GM19025 (cell line): Measurements from ENCODE around the gene AGMO.

Source experiments
- ATAC-seq: cut with Tn5 transposase; IDR thresholded peaks from one replicate; pipeline ENCODE4 v1.9.1; 2021; ENCODE audit warnings: mild to moderate bottlenecking, low read depth, moderate library complexity; ENCODE audit not compliant: unreplicated experiment

Gene AGMO

DNA sequence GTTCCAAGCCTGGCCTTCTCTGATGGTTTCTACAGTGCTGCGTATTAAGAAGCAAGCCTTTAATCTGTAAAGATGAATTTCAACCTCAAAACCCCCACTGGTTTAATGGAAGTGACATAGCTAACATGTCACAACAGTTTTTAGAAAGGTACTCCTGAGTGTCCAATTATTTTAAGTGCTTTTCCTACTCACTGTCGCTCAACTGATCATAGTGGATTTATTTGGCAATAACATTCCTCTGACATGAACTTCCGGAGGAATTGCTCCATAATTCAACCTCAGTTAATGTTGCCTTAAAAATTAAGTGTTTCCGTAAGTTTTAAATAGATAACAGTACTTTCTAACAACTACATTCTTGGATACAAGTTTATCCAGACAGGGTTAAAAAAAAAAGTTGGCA, 57.5 kb downstream of the AGMO start:
- no peak for ATAC-seq

DNA sequence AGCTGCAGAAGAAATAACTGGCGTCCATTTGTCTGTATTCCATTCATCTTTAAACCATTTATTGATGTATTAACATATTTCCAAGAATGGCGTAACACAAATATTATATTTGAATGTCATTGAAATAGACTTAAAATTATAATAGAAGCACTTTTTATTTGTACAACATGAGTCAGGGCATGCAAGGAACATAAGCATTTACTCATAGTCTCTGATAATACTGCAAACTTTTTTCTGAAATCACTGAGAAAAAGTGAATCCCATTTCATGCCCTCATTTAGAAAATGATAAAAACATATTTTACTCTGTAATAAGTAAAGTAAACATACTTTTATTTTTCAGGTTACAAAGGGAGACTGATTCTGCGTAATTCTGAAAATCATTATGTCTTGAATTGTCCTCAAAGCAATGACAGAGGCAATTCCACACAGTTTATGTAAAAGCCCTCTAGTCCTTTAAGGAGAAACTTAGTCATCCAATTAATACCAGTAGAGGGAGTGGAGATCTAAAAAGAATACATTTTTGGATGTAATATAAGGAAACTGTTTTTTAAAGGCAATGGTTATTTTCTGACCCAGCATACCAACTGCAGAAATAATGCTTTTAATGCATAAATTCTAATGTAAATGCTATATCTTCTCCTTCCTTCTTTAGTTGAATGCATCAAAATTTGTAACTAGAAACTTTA, 58.1 kb downstream of the AGMO start:
- no peak for ATAC-seq

DNA sequence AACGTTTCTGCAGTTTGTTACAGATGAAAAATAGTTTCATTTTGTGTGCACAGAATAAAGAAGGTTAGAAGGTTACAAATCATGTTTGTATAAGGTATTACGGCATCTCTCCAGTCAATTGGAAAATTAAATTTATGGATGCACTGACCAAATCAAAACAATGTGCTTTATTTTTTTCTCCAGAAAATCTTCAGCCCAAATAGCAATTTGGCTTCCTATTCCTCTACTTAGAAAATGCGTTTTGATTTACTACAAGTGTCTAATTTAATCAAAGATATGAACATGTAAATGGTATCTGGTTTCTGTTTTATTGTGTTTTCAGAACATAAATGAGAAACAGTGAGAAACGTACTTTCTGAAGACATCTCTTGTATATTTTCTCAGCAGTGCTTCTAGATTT, 63.4 kb downstream of the AGMO start:
- ATAC-seq = no peak

DNA sequence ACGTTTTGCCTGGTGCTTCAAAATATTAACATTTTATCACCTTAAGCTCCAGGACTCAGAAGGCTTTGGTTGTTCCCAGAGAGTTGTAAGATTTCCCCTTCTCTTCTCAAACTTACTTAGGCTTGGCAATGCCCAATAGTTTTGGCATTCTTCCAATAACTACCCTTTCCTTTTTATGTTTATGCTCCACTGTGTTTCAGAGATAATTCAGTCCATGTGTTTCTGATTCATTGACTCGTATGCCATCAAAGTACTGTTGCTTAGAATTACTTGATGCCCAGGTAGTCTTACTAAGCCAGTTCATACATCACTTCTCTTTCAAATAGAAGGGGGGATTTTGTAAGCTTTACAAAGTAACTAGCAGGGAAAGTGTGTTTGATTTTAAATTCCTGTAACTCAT, 66.6 kb downstream of the AGMO start:
- no peak for ATAC-seq

DNA sequence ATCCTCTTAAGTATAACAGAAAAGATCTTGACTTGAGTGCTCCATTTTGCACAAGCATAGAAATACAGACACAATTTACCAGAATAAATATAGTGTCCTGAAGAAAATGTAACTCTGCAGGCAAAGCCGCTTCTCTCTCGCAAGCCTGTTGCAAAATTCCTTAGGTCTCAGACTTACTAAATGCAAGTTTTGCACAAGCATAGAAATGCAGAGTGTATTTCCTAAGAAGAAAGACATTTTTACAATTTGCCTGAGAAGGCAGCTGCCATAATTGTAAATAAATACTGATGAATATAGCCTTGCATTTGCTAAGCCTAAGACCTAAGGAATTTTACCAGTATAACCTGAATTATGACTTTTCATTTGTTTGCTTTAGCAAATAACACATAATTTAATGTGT, 67.1 kb downstream of the AGMO start:
- no peak for ATAC-seq

DNA sequence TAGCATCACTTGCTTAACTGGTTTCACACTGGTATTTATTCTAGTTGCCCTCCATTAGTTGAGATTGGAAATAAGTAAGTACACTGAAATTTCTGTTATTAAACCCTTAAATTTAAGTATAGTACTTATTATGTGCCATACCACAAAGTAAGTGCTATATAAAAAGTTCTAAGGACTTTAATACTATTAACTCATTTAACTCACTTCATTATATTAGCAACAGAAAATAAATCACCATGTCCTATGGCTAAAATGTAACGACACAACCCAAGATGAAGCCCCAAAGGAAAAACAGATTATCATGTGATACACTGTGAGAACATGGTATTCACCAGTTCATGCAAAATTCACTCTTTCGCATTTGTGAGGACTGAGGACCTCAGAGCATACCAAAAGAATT, 70.5 kb downstream of the AGMO start:
- no peak for ATAC-seq

DNA sequence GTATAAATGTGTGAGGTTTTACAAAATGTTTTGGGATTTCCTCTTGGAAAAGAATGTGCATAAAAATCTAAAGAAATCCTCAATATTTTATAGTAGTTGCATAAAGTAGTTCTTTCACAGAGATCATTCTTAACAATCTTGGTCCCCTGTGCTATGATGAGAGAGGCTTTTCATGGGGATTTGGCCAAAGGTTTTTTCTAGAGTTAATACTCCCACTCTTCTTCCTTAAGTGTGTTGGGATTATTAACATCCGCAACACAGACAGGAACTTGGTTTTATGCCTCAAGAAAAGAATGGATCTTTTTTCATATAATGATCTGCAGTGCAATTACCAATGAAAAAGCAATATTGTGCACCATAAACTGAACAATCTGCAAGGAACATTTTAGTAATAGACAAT, 71.5 kb downstream of the AGMO start:
- ATAC-seq = no peak

DNA sequence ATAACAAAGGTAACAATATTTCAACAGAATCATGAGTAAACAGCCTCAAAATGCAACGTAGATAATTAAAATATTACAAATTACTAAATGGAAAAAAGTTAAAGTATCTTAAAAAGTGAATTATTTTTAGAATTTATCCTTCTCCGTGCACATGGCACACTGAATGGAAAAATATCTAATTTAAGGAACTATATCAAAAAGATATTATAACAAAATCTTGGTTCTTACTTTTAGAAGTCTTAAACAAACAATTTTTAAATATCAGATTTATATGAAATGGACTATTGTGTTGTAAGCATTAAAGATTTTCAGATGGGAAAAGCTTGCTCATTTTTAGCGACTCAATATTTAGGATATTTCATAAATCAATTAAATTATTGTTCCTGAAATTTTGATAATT, 72.0 kb downstream of the AGMO start:
- ATAC-seq = no peak

DNA sequence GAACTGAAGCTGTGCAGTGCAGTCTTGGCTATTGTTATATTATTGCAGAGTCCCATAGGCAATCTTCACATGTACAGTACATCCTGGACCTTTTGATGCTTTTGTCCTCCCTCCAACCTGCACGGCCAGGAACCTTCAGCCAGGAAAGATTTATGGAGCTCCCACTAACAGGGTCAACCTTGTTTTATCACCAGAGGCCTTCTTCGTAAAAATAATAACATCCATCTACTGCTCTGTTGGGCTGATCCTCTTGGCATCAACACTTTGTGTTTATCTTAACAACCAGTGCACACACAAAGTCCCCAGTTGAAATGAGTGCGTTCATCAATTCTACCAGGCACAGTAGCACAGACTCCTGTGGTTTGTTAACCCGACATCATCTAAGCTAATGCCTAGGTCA, 72.4 kb downstream of the AGMO start:
- ATAC-seq = no peak

DNA sequence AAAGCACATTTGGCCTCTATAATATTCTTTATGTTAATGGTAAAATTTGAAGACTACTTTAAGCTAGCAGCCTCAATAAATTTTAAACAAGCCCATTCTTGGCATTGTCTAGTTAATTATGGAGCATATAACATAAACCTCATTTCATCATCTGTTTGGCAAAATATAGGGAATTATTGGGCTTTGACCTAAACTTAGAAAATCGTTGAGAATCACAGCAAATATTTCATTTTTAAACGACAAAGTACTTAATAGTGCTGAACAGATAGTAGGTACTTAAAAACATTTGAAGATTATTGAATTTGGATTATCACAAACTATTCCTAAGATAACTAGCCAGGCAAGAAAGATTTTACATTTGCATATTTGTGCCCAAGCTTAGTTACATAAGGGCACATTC, 73.4 kb downstream of the AGMO start:
- no peak for ATAC-seq

DNA sequence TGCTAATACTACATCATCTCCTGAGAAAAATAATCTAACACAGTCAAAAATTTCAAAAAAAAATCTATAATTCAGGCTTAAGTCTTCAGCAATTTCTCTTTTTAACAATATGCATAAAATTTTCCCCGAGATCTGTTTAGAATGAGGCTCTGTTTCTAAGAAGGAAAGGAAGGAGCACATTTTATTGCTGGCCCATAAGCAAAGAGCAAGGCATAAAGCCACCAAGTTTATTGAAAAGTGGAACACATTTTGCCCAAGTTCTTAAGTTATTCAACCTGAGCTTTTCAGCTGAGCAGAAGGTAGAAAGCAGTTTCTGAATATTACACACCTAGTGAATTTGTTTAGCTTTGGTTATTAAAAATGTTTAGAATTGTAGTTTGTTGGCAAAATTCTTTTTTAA, 73.9 kb downstream of the AGMO start:
- no peak for ATAC-seq

DNA sequence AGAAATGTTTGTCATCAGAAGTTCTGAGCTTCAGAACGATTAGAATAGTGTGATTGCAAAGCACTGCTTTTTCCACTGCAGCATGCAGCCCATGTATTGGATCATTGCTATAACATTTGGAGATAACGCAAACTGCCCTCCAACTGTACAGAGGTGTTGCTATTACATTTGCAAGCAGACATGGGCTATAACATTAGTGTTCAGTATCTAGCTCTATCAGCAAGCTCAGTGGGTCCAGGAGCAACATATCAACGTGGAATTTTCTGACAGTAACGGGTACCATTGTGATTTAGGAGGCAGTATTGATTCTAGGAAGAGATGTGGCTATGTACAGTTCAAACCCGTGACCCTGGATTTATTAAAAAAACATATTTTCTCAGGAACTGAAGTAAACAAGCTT, 75.8 kb downstream of the AGMO start:
- no peak for ATAC-seq

DNA sequence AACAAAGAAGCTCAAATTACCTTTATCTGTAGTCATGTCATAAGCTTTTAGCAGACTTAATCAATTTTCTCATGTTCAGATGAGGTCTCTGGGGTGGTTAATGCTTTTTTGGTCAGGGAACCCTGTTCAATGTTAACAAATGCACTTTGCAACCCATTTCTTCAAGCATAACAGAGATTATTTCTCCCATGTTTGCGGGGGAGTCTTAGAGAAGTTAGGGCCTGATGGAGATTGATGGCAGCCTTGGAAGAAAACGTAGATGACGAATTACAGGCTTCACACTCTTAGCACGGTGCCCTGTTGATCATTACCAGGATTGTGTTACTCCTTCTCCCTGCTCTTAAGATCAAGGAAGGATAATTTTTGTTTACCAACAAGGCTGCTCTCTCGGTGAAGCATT, 76.4 kb downstream of the AGMO start:
- ATAC-seq = no peak

DNA sequence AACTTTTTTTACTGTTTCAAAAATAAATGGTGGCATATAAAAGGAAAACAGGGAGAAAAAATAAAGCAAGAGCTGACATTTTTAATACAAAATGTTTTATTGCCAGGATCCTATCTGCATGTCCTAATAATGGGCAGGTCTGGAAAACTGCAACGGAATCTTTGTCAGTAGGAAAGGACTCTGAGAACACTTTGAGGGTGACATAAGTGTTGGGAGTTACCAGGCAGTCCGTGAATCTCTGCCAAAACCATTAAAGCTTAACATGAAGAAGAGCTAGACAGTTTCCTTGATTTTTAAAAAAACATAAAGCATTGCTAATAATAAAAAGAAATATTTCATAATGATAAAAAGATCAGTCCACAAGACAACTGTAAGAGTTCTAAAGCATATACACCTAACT, 80.7 kb downstream of the AGMO start:
- ATAC-seq = no peak

DNA sequence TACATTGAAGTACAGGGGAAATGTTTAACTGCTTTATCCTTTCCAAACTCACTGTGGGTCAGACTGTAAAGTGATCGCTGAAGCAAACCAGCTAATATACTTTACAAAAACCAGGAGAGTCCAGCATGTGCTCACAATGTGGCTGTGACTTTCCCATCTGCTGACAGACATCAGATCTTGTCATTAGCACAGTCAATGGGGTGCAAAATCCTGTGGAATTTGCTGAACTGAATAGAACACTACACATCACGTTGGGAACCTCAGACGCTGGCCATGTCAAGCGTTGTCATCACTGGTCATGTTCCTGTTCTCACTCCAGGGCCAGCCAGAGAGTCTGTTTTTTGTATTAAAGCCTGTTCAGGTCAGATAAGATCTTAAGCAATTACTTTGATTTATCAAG, 83.4 kb downstream of the AGMO start:
- no peak for ATAC-seq

DNA sequence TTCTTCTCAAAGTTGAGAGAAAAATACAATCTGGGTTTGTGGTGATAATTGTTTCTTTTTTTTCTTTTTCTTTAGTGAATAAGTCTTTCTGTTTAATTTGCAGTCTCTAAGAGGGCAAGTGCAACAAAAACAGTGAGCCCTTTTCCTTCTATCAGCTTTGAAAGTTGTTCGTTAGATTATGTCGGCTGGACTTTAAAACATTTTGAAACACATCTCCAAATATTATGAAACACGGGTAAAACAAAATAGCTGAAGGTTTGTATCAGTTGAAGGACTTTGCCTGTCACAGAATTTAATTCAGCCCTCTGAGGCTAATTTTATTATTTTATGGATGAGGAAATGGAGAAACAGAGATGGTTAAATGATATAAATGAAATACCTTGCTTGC, 85.3 kb downstream of the AGMO start:
- ATAC-seq = no peak

DNA sequence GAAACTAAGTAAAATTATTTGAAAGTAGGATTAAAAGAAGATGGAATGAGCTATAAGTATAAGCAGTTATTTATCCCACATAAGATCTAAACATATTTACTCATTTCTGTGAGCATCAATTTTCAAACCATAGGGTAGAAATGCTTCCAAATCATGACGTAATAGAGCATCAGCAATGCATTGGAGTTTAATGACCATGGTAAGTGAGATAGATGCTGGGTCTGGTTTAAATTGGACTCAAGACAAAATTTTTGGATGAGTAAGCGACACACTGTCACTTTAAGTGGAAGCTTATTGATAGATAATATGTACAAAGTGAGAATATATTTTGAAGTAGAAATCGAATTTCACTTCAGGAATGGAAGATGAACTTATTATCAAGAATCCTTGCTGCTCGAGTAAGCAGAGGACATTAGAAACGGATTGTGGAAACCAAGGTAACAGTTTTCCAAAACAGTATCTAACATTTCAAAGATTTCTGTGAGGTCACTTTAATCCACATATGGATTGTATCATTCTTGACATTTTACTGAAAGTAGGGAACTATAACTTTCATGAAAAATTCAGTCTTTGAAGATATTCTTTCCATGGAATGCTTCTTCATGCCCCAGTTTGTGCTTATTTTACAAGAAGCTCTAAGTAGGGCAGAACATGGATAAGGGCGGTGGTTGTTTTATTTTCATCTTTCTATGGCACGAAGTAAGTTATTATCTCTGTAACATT, 85.8 kb downstream of the AGMO start:
- no peak for ATAC-seq

DNA sequence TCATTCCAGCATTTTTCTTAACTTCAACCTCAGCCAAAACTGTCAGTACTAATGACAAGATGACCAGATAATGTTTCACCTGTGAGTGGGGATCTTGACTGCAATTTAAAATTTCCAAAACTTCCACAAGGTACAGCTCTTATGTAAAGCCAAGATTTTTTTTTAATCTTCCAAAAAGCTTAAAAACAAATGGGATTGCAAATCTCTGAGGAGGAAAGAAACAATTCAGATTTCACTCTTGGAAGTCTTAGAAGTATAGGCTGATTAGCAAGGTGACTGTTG, 90.2 kb downstream of the AGMO start:
- no peak for ATAC-seq

DNA sequence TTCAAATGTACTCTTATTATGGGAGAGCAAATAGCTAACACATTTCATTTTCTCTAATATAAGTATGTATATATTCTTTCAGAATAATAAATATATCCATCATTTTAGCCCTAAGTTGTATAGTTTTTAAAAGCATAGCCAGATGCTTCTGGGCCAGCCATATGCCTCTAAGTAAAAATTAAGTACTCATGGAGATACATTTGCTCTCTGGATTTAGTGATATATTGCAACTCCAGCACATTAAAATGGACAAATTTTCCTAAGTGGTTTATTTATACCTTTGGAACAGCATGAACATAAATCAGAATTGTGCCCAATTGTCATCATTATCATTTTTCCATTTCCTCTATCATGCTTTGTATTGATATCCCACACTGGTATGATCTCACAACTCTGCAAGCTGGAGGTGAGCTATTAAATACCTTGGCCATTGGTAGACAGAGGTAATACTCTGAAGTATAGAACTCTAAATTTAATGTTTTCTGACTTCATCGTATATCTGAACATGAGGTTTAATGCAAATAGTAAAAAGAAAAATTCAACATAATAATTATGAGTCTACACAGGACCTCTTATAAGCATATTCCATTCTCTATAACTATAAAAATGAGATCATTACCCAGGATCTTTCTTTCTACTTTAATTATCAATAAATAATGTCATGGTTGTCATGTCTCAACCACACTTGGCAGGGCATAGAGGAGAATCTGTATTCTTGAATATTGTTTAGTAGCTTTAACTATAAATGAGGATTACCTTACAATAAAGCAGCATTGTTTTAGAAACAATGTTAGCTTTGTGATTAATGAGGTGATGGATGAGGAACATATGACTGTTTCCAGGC, 90.8 kb downstream of the AGMO start:
- no peak for ATAC-seq

DNA sequence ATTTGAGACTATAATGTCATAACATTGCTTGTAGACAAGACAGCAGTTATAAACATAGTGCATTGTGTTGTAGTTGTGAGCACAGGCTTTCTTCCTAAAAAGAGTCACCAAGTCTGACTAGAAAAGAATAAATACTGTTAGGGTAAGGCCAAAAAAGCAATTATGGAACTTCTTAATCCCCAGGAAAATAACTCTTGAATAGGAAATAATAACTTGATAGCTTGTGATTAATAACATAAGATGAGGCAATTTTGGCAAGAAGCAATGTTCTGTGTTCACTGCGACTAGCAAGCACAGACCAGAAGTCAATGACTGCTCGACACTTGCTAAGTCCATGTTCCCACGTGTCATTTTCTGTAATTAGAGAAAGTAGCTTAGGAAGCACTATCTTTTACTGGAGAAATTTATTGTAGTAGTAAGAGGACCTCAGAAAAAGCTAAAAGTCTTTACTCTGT, 97.1 kb downstream of the AGMO start:
- no peak for ATAC-seq

DNA sequence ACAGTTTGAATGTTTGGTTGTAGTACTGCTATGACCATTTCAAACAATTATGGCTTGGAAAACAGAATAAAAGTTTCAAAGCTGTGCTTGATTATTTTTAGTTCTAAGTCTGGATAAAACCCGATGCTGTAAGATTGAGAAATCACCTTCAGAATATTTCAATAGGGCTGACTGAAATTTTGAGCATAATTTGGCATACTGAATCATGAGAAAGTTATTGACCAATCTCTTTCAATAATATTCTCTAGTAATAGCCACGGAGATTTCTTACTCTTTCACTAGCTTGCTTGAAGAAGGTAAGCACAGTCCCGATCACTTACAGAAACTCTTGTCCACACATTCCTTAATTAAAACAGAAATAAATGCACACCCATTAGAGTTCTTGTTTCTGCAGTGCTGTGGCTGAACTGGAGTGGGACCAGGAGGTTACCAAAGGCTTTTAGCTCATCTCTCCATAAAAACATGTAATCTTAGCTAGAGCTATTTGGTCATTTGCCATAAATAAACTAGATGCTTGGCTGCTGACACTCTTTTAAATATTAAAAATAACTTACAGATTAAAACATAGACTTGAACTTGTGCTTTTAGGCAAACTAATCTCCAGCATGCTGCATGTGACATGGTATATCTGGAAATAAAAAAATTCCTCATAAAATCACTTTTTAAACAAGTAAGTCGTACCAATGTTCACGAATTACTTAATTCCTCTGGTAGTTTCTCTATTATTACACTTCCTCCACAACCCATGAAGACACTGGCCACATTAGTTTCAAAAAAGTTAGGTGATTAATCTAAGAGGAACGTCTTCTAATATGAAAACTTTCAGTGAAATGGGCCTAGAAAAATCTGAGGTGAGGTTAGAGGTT, 97.8 kb downstream of the AGMO start:
- ATAC-seq = no peak
